Mucosa of rectum (tissue), 2 donors: ENCODE measurements around the gene TXNL4B.
A peak's percentile ranks its signal among the peaks of the same experiment; 100 is the strongest.
"Not testable (repeated sequence)": the region's sequence is repeated elsewhere in the genome, so short reads cannot be mapped to it uniquely, and the experiment has no call there.

Experiments
- H3K27ac ChIP-seq, 2 donors: one replicate each; pipeline ENCODE4 v1.7.0; 2013; ENCODE audit warnings: inconsistent platforms in 2 of 2, low read depth in 2 of 2, low read length in 2 of 2
- H3K27me3 ChIP-seq, 2 donors: one replicate each; pipeline ENCODE4 v1.7.0; 2013; ENCODE audit warnings: low read length in 2 of 2; ENCODE audit not compliant: control insufficient read depth in 2 of 2, insufficient read depth in 2 of 2
- H3K36me3 ChIP-seq, 2 donors: one replicate each; pipeline ENCODE4 v1.7.0; 2013; ENCODE audit warnings: low read length in 2 of 2; ENCODE audit not compliant: control insufficient read depth in 2 of 2, insufficient read depth in 2 of 2
- H3K4me1 ChIP-seq, 2 donors: one replicate each; pipeline ENCODE4 v1.7.0; 2013; ENCODE audit warnings: low read length in 2 of 2, mild to moderate bottlenecking in 1 of 2; ENCODE audit not compliant: control insufficient read depth in 2 of 2, insufficient read depth in 2 of 2
- H3K4me3 ChIP-seq, 2 donors: one replicate each; pipeline ENCODE4 v1.7.0; 2013; ENCODE audit warnings: low read length in 2 of 2
- H3K9ac ChIP-seq, 2 donors: one replicate each; pipeline ENCODE4 v1.7.0; 2013; ENCODE audit warnings: low read length in 2 of 2, low read depth in 1 of 2, mild to moderate bottlenecking in 1 of 2
- H3K9me3 ChIP-seq, 2 donors: one replicate each; pipeline ENCODE4 v1.7.0; 2013; ENCODE audit warnings: low read length in 2 of 2; ENCODE audit not compliant: control insufficient read depth in 2 of 2
- donor health status: healthy.
- donor health status: Normal muscosa, but diverticular disease.

Gene TXNL4B

DNA sequence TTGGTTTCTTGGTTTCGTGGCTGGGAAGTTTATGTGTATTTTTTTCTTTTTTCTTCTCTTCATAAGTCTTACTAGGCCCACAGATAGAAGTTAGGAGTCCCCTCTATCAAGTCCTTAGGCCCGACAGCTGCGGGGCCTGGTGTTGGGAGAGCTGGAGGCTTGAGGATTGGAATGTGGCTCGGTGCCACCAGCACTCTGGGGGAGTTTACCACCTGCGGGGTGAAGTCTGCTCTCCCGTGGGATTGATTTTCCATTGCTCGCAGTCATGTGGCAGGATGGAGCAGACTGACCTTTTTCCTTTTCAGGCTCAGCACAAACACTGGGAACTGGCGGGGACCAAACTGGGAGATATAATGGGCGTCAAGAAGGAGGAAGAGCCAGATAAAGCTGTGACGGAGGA, 7.8 kb upstream of the TXNL4B start:
- Histone ChIP-seq H3K4me3 (no peak overlapping the region), H3K27me3 (no peaks in the 10 kb centered on the region), H3K9ac (no peak overlapping the region), H3K9me3 (no peaks in the 10 kb centered on the region), H3K4me1 (no peaks in the 10 kb centered on the region), H3K36me3 (peaks cover 87 to 95% of the 10 kb centered on the region in 2 donors), H3K27ac (no peak overlapping the region)

DNA sequence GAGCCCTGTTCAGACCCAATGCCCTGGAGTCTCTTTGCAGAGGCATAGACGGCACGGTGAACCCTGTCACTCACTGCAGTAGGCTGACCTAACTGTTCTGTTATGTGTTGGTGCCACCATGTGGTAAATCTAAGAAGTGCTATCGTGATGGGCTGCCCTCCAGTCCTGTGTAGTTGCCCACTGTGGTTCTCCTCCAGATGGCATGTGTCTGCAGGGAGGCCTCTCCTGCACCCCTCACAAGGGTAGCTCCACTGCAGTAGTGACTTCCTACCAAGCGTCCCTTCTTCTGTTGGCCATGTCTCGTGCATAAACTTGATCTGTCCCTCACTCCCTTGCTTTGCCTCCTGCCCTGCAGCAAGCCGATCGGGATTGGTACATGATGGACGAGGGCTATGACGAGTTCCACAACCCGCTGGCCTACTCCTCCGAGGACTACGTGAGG, 6.0 kb upstream of the TXNL4B start:
- peaks cover 9 to 10% of the 10 kb centered on the region in 2 donors for H3K4me1 ChIP-seq
- no peak overlapping the region for H3K27ac ChIP-seq
- H3K9me3 ChIP-seq: no peaks in the 10 kb centered on the region
- no peak overlapping the region for H3K9ac ChIP-seq
- no peaks in the 10 kb centered on the region for H3K27me3 ChIP-seq
- H3K36me3 ChIP-seq: peaks cover 73 to 80% of the 10 kb centered on the region in 2 donors
- no peak overlapping the region for H3K4me3 ChIP-seq

DNA sequence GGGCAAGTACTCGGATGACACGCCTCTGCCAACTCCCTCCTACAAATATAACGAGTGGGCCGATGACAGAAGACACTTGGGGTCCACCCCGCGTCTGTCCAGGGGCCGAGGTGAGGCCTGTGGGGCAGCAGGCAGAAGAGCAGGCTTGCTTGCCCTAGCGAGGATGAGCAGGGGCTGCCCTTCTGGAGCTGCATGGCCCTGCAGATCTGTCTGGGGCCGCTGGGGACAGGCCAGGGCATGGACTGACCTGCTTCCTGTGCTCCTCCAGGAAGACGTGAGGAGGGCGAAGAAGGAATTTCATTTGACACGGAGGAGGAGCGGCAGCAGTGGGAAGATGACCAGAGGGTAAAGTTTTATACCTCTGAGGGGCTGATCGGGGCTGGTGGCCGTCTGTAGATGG, 5.5 kb upstream of the TXNL4B start:
- H3K36me3 ChIP-seq: peaks cover 69 to 76% of the 10 kb centered on the region in 2 donors
- no peaks in the 10 kb centered on the region for H3K9me3 ChIP-seq
- no peak overlapping the region for H3K27ac ChIP-seq
- H3K4me3 ChIP-seq: no peak overlapping the region
- no peaks in the 10 kb centered on the region for H3K27me3 ChIP-seq
- H3K4me1 ChIP-seq: peaks cover 9 to 13% of the 10 kb centered on the region in 2 donors
- H3K9ac ChIP-seq: no peak overlapping the region

DNA sequence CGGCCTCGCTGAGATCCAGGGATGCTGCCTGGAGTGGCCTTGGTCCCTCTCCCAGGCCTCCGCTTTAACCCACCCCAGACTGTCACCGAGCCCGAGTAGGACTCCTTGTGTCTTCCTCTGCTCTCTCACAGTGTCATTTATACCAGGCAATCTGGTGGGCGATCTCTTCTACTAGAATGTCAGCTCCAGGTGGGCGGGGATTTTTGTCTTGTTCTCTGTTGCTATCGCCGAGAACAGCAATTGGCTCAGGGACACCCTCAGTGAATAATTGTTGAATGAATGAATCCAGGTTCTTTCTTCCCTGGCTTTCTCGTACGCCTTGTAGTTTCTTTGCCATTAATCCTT, 818 bp upstream of the TXNL4B start:
- Histone ChIP-seq H3K27ac (peak overlapping the region; percentile 89 to 91), H3K27me3 (no peaks in the 10 kb centered on the region), H3K4me3 (peak overlapping the region; percentile 96 to 99), H3K9ac (peak overlapping the region; percentile 91 to 95), H3K9me3 (no peaks in the 10 kb centered on the region), H3K36me3 (peaks cover 33 to 41% of the 10 kb centered on the region in 2 donors), H3K4me1 (peaks cover 18 to 22% of the 10 kb centered on the region in 2 donors)

DNA sequence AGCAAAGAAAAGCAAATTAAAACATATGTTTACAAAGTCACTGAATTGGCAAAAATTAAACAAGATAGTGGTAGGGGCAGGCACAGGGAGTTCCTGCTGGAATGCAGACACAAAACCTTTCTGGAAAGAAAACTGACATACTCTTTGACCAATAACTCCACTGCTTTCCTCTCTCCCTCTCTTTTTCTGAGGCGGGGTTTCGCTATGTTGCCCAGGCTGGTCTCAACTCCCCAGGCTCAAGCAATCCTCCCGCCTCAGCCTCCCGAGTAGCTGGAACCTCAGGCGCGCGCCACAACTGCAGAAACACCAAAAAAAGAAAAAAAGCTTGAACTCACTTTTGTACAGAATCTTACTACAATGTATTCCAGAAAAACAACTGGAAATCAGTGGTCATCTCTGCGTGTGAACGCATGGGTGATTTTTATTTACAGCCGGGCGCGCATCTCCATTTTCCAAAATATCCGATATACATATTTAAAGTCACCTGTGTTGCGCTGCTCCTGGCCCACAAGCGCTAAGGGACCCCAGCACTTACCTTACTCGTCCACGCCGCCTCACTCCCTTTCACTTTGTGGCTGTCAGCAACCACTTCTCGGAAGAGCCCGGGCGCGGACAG, 480 bp downstream of the TXNL4B start:
- peaks cover 36 to 43% of the 10 kb centered on the region in 2 donors for H3K36me3 ChIP-seq
- peaks cover 18 to 22% of the 10 kb centered on the region in 2 donors for H3K4me1 ChIP-seq

DNA sequence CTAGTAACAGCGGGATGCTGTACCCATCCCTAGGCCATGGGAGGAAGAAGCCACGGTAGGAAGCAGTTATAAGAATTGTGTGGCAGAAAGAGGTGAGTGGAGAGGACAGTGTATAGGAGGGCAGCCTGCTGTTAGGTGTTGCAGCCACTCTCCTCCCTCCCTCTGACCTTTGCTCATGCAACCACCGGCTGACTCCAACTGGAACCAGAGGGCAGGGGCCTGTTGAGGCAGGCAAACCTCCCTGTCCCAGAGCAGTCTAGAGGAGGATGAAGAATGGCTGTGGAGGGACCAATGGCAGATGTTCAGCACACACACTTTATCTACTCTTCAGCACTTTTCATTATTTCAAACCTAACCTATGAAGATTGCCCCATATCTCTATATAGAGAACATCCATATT, 2.2 kb downstream of the TXNL4B start:
- Histone ChIP-seq H3K9me3 (no peaks in the 10 kb centered on the region), H3K27ac (no peak overlapping the region), H3K4me1 (peaks cover 18 to 22% of the 10 kb centered on the region in 2 donors), H3K4me3 (no peak overlapping the region), H3K9ac (no peak overlapping the region), H3K27me3 (no peaks in the 10 kb centered on the region), H3K36me3 (peaks cover 37 to 38% of the 10 kb centered on the region in 2 donors)

More for the DNA sequence above, 480 bp downstream of the TXNL4B start:
- Histone ChIP-seq H3K4me3 (peak overlapping the region; percentile 96 to 99), H3K9me3 (no peaks in the 10 kb centered on the region), H3K9ac (peak overlapping the region; percentile 74 to 95), H3K27ac (peak overlapping the region; percentile 89 to 91), H3K27me3 (no peaks in the 10 kb centered on the region)

DNA sequence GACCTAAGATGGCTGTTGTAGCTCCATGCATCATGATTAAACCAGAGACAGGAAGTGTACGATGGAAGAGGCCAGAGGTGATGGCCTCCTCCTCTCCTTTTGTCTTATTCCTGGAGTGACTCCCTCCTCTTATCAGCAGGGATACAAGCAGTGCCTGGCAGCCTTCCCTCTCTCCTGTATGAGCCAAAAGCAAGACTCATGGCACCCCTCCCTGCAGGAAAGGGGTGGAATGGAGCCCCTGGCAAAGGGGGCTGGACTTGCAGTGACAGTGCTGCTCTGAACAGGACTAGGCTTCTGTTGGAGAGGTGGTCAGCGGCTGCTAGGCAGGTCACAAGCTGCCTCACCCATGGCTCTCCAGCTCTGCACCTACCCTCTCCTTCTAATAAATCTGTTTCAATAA, 8.4 kb downstream of the TXNL4B start:
- Histone ChIP-seq H3K9ac (no peak overlapping the region), H3K36me3 (peaks cover 42 to 48% of the 10 kb centered on the region in 2 donors), H3K27ac (no peak overlapping the region), H3K4me1 (no peaks in the 10 kb centered on the region), H3K9me3 (peaks cover 0 to 4% of the 10 kb centered on the region in 2 donors), H3K4me3 (no peak overlapping the region), H3K27me3 (no peaks in the 10 kb centered on the region)

DNA sequence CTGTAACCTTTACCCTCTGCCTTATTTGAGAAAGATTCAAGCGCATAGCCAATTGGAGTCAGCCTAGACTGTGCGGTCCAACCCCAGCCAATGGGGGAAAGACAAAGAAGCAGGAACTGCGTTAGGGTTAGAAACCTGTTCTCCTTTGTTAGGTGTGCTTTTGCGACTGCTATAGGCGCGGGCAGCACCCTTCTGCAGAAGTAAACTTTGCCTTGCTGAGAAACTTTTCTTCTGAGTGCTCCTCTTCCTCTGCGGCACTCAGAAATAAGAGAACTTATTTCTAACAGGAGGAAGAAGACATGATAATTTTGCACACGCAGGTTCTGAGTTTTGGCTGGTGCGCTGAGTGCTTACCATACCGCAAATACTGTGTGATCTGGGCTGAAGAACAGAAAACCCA, 9.0 kb downstream of the TXNL4B start:
- no peak overlapping the region for H3K9ac ChIP-seq
- no peak overlapping the region for H3K27ac ChIP-seq
- H3K9me3 ChIP-seq: peaks cover 0 to 4% of the 10 kb centered on the region in 2 donors
- no peaks in the 10 kb centered on the region for H3K4me1 ChIP-seq
- no peaks in the 10 kb centered on the region for H3K27me3 ChIP-seq
- no peak overlapping the region for H3K4me3 ChIP-seq
- peaks cover 38 to 43% of the 10 kb centered on the region in 2 donors for H3K36me3 ChIP-seq

DNA sequence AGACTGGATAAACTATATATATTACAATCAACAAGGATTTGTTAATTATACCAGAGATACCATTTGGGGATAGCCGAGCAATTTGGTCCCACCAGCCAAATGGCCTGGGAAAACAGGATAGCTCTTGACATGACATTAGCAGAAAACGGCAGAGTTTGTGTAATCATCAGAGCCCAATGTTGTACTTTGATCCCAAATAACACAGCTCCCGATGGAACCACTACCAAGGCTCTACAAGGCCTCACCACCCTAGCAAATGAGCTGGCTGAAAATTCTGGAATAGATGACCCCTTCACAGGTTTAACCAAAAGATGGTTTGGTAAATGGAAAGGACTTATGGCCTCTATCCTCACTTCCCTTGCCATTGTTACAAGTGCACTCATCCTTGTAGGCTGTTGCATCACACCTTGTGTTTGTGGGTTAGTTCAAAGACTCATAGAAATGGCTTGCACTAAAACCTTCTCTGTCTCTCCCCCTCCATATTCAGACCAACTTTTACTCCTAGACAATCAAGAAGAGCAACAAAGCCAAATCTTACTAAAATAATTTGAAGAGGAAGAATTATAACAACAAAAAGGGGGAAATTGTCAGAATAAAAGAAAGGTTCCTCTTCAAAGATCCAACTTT, 9.5 kb downstream of the TXNL4B start:
- peaks cover 34 to 37% of the 10 kb centered on the region in 2 donors for H3K36me3 ChIP-seq
- H3K27ac ChIP-seq: no peak overlapping the region

DNA sequence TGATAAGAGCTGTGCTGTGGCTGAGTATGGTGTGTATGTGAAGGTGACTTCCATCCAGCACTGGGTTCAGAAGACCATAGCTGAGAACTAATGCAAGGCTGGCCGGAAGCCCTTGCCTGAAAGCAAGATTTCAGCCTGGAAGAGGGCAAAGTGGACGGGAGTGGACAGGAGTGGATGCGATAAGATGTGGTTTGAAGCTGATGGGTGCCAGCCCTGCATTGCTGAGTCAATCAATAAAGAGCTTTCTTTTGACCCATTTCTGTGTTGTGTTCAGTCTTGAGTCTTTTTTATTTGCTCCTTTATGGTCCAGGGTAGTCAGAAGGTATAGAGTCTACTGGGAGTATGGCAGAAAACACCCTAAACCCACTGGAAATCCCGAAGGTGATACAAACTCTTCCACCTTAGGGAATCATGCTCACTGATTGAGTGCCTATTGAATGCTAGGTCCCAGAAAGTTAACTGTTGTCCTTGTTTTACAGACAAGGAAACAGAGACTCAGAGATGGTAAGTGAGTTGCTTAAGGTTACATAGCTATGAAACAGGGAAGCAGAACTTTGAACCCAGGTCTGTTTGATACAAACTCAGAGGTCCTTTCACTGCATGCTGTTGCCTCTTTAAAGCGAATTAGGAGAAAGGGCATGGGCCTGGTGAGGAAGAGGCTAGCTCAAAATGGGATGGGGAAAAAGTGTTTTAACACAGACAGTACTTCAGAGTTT, 16.3 kb downstream of the TXNL4B start:
- H3K27me3 ChIP-seq, H3K9ac ChIP-seq, H3K4me1 ChIP-seq, H3K36me3 ChIP-seq, H3K27ac ChIP-seq, H3K4me3 ChIP-seq, H3K9me3 ChIP-seq: not testable (repeated sequence)

More for the DNA sequence above, 9.5 kb downstream of the TXNL4B start:
- Histone ChIP-seq H3K4me1 (no peaks in the 10 kb centered on the region), H3K4me3 (no peak overlapping the region), H3K9me3 (peaks cover 0 to 4% of the 10 kb centered on the region in 2 donors), H3K9ac (no peak overlapping the region), H3K27me3 (no peaks in the 10 kb centered on the region)
